Thyroid gland (tissue), 4 donors: ENCODE data around the gene CCDC38. TPM values are rescaled to one million over a fixed set of nuclear protein-coding genes. Genes with fewer than 3 reads are reported as not detected.

Experiments
- DNase-seq, 2 donors: peaks; one replicate each; pipeline ENCODE4 v3.0.0-alpha.2; 2019
- H3K27ac ChIP-seq, 3 donors: fragments of 200-600 bp; sonication (generic); 1 replicate in 2 of 3; 2 replicates in 1 of 3; pipeline ENCODE4 v1.5.1; 2016 to 2019; ENCODE audit warnings: mild to moderate bottlenecking in 1 of 3, moderate library complexity in 1 of 3
- H3K27me3 ChIP-seq: fragments of 200-600 bp; sonication (generic); one replicate; pipeline ENCODE4 v1.5.1; 2019
- H3K36me3 ChIP-seq, 2 donors: fragments of 200-600 bp; sonication (generic); one replicate each; pipeline ENCODE4 v1.5.1; 2016 to 2019
- H3K4me1 ChIP-seq, 2 donors: fragments of 200-600 bp; sonication (generic); one replicate each; pipeline ENCODE4 v1.5.1; 2017 to 2019
- H3K4me3 ChIP-seq, 3 donors: fragments of 200-600 bp; sonication (generic); replicated peaks in 1 of 3; 1 replicate in 2 of 3; 2 replicates in 1 of 3; pipeline ENCODE4 v1.5.1; 2016; ENCODE audit warnings: mild to moderate bottlenecking in 1 of 3
- H3K9me3 ChIP-seq: fragments of 200-600 bp; sonication (generic); one replicate; pipeline ENCODE4 v1.5.1; 2017
- CTCF ChIP-seq, 6 experiments: fragments of 200-600 bp in 3 of 6; fragments of 450-650 bp in 3 of 6; sonication (generic) in 3 of 6; IDR thresholded peaks; one replicate each; pipeline ENCODE4 v1.5.1; 2016 to 2019; ENCODE audit warnings: antibody characterized with exemption in 6 of 6, mild to moderate bottlenecking in 2 of 6, inconsistent platforms in 1 of 6, moderate library complexity in 1 of 6
- POLR2A ChIP-seq, 2 donors: fragments of 450-650 bp; IDR thresholded peaks; one replicate each; pipeline ENCODE4 v1.6.1; 2017; ENCODE audit warnings: antibody characterized with exemption in 2 of 2, mild to moderate bottlenecking in 2 of 2, moderate library complexity in 1 of 2
- WGBS, 2 donors: methylation state at CpG; one replicate each; pipeline ENCODE4 v1.1.5; 2017; 5-methylcytosine and 5-hydroxymethylcytosine counted together
- intact Hi-C: fragments of 100-400 bp; cut with DNase I; formaldehyde crosslinking; loops from one replicate; pipeline ENCODE4 v1.15.1; 2023
- total RNA-seq, 4 donors: library from RNA; depleted of rRNA; stranded (reverse); fragments of >200 nt; gene quantifications; one replicate each; pipeline ENCODE4 v1.2.3, GENCODE V29; 2016

The CCDC38 gene
- total RNA-seq, 4 donors from 2014 or later = 0.67 TPM; not detected in 3

DNA sequence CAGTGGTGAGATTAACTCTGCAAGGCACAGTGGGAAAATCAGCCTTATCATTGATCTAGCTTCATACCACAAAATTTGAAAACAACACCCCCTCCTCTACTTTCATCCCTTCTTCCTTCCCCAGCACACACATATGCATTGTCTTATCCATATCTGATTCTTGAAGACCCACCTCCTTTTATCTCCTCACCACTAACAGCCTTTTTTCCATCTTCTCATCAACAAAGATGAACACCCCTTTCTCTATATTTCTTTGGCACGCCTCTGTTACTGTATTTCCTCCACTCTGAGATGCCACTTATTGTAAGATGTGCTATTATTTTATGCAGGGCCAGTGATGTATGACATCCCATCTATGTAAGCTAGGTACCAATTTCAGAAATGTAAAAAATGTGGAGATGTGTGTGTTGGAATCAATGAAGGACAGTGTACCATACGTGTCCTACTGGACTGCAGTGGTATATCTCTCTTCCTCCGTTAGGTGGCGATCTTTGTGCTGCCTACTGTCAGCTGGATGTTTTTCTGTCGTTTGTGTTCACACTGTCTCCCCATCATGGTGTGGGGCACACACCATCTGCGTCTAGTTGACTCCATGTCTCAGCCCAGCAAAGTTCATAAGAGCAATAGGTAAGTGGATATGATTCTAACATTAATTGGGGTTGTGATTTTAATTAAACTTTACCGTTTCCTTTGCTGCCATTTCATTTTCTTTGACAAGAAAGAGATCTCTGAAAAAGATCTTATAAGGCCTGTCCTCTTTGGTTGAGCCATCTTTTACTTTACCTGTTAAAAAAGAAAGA, 24.0 kb downstream of the CCDC38 start:
- H3K9me3 ChIP-seq = no peaks in the 10 kb centered on the region
- no peaks in the 10 kb centered on the region for H3K36me3 ChIP-seq
- no peaks in the 10 kb centered on the region for H3K4me1 ChIP-seq
- 30 to 38% methylated on average over 7 of the region's 7 CpGs for WGBS, 2 donors
- no peaks in the 10 kb centered on the region for H3K27me3 ChIP-seq
- intact Hi-C loops = loop anchor here (10.0 kb wide), 1 partner anchor 76 kb away; the partner anchor contains the start of gene HAL
- peak; percentile 11 to 12 for DNase-seq
- TF ChIP-seq POLR2A (IDR thresholded peaks at IDR 0.05) = no peak
- peak; percentile 35 to 71 (median 63) for TF ChIP-seq CTCF (IDR thresholded peaks at IDR 0.05)
- H3K4me3 ChIP-seq = no peak overlapping the region
- H3K27ac ChIP-seq = no peak overlapping the region

DNA sequence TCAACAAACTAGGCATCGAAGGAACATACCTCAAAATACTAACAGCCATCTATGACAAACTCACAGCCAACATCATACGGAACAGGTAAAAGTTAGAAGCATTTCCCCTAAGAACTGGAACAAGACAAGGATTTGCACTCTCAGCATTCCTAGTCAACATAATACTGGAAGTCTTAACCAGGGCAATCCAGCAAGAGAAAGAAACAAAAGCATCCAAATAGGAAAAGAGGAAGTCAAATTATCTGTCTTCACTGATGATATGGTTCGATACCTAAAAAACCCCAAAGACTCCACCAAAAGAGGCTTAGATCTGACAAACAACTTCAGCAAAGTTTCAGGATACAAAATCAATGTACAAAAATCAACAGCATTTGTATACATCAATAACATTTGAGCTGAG, 32.5 kb downstream of the CCDC38 start:
- intact Hi-C loops = loop anchor here (10.0 kb wide), 1 partner anchor 85 kb away; the partner anchor contains the start of gene HAL
- Histone ChIP-seq H3K27ac (no peak overlapping the region), H3K9me3 (no peaks in the 10 kb centered on the region), H3K4me3 (no peak overlapping the region), H3K4me1 (no peaks in the 10 kb centered on the region), H3K27me3 (no peaks in the 10 kb centered on the region), H3K36me3 (no peaks in the 10 kb centered on the region)
- 94 to 95% methylated on average over 3 of the region's 3 CpGs for WGBS, 2 donors
- DNase-seq = no peak
- TF ChIP-seq CTCF (IDR thresholded peaks at IDR 0.05) (no peak), POLR2A (IDR thresholded peaks at IDR 0.05) (no peak)

DNA sequence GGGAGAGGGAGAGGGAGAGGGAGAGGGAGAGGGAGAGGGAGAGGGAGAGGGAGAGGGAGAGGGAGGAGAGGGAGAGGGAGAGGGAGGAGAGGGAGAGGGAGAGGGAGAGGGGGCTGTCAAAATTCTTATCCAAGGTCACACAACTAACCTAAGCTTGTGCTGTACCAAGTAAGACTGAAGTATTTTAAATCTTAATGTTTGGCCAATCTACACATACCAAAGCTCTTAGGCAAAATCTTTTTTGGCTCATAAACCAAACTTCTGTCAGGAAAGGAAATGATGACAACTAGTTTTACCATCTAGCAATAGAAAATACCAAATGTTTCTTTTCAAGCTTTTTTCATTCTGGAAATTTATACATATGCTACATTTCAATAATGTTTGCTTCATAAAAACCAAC, 33.8 kb downstream of the CCDC38 start:
- intact Hi-C loops = no loop called here
- no peak for DNase-seq
- no peaks in the 10 kb centered on the region for H3K9me3 ChIP-seq

GRCh38 chr12:95898081-95898480, 44.3 kb downstream of the CCDC38 start:
- intact Hi-C loops = no loop called here
- Histone ChIP-seq H3K27ac (no peak overlapping the region), H3K9me3 (no peaks in the 10 kb centered on the region), H3K4me3 (no peak overlapping the region), H3K27me3 (no peaks in the 10 kb centered on the region), H3K4me1 (no peaks in the 10 kb centered on the region), H3K36me3 (no peaks in the 10 kb centered on the region)
- 72 to 78% methylated on average over 4 of the region's 4 CpGs for WGBS, 2 donors
- no peak for DNase-seq
- no peak for TF ChIP-seq POLR2A (IDR thresholded peaks at IDR 0.05)
- TF ChIP-seq CTCF (IDR thresholded peaks at IDR 0.05) = no peak

More for the DNA sequence above, 33.8 kb downstream of the CCDC38 start:
- no peak for TF ChIP-seq CTCF (IDR thresholded peaks at IDR 0.05)
- no peak for TF ChIP-seq POLR2A (IDR thresholded peaks at IDR 0.05)
- H3K4me3 ChIP-seq = no peak overlapping the region
- no peaks in the 10 kb centered on the region for H3K4me1 ChIP-seq
- no peaks in the 10 kb centered on the region for H3K27me3 ChIP-seq
- H3K27ac ChIP-seq = no peak overlapping the region
- no peaks in the 10 kb centered on the region for H3K36me3 ChIP-seq

GRCh38 chr12:95896846-95897245, 45.6 kb downstream of the CCDC38 start:
- 90 to 93% methylated on average over 4 of the region's 4 CpGs for WGBS, 2 donors
- H3K4me1 ChIP-seq = no peaks in the 10 kb centered on the region
- H3K36me3 ChIP-seq = no peaks in the 10 kb centered on the region
- no peak overlapping the region for H3K27ac ChIP-seq
- intact Hi-C loops = no loop called here
- no peak overlapping the region for H3K4me3 ChIP-seq
- TF ChIP-seq POLR2A (IDR thresholded peaks at IDR 0.05) (no peak), CTCF (IDR thresholded peaks at IDR 0.05) (no peak)
- no peaks in the 10 kb centered on the region for H3K9me3 ChIP-seq
- no peak for DNase-seq
- no peaks in the 10 kb centered on the region for H3K27me3 ChIP-seq
